GM23338 (cell line): Measurements from ENCODE around the gene MSL1. TPM values are rescaled to one million over a fixed set of nuclear protein-coding genes. Genes with fewer than 3 reads are reported as not detected.

ENCODE experiments used
- ATAC-seq: fragments of 200-7000 bp; cut with Tn5 transposase; 3 replicates; pipeline ENCODE4 v1.9.1; 2020
- DNase-seq: peaks from one replicate; pipeline ENCODE4 v3.0.0-alpha.2; 2015; ENCODE audit warnings: low spot score
- H2AFZ ChIP-seq: fragments of 200-600 bp; sonication (generic); 2 replicates; pipeline ENCODE4 v1.8.0; 2016; ENCODE audit warnings: antibody characterized with exemption, mild to moderate bottlenecking, moderate library complexity
- H3F3A ChIP-seq: fragments of 200-600 bp; sonication (generic); replicated peaks from 2 replicates; pipeline ENCODE4 v1.8.0; 2017; ENCODE audit warnings: antibody characterized with exemption, mixed run types, low read depth
- H3K27ac ChIP-seq: fragments of 200-600 bp; sonication (generic); 2 replicates; pipeline ENCODE4 v1.6.1; 2016; ENCODE audit warnings: low read depth
- H3K27me3 ChIP-seq: fragments of 200-600 bp; sonication (generic); 2 replicates; pipeline ENCODE4 v1.8.0; 2016; ENCODE audit warnings: mild to moderate bottlenecking, mixed run types, moderate library complexity; ENCODE audit not compliant: insufficient read depth
- H3K36me3 ChIP-seq: fragments of 200-600 bp; sonication (generic); 2 replicates; pipeline ENCODE4 v1.8.0; 2016; ENCODE audit warnings: mild to moderate bottlenecking; ENCODE audit not compliant: insufficient read depth
- H3K4me1 ChIP-seq: fragments of 200-600 bp; sonication (generic); 2 replicates; pipeline ENCODE4 v1.8.0; 2016; ENCODE audit warnings: mild to moderate bottlenecking, moderate library complexity; ENCODE audit not compliant: insufficient read depth
- H3K4me2 ChIP-seq: fragments of 200-600 bp; sonication (generic); 2 replicates; pipeline ENCODE4 v1.7.1; 2017; ENCODE audit warnings: mixed run types
- H3K4me3 ChIP-seq: fragments of 200-600 bp; sonication (generic); 2 replicates; pipeline ENCODE4 v1.6.1; 2016; ENCODE audit warnings: mixed run types
- H3K79me2 ChIP-seq: fragments of 200-600 bp; sonication (generic); replicated peaks from 2 replicates; pipeline ENCODE4 v1.8.0; 2017; ENCODE audit warnings: mild to moderate bottlenecking; ENCODE audit not compliant: insufficient read depth
- H3K9me2 ChIP-seq: fragments of 200-600 bp; sonication (generic); 2 replicates; pipeline ENCODE4 v1.8.0; 2017; ENCODE audit not compliant: insufficient read depth
- H4K20me1 ChIP-seq: fragments of 200-600 bp; sonication (generic); replicated peaks from 2 replicates; pipeline ENCODE4 v1.8.0; 2017; ENCODE audit warnings: mild to moderate bottlenecking; ENCODE audit not compliant: insufficient read depth
- H3K27ac Mint-ChIP-seq: 2 replicates; pipeline ENCODE4 v1.8.0; 2020; ENCODE audit warnings: inconsistent platforms, mild to moderate bottlenecking, moderate library complexity, mixed read lengths
- H3K27me3 Mint-ChIP-seq: 3 replicates; pipeline ENCODE4 v1.8.0; 2022; ENCODE audit warnings: low read depth, mild to moderate bottlenecking, moderate library complexity, mixed read lengths, inconsistent platforms; ENCODE audit not compliant: insufficient read depth, poor library complexity
- H3K36me3 Mint-ChIP-seq: 3 replicates; pipeline ENCODE4 v1.8.0; 2021; ENCODE audit warnings: low read depth, mild to moderate bottlenecking, inconsistent platforms, moderate library complexity, mixed read lengths
- H3K4me1 Mint-ChIP-seq: 3 replicates; pipeline ENCODE4 v1.8.0; 2020; ENCODE audit warnings: mild to moderate bottlenecking, inconsistent platforms, mixed read lengths
- H3K4me3 Mint-ChIP-seq: 3 replicates; pipeline ENCODE4 v1.8.0; 2021; ENCODE audit warnings: moderate library complexity, mild to moderate bottlenecking, inconsistent platforms, mixed read lengths
- H3K9me3 Mint-ChIP-seq: 3 replicates; pipeline ENCODE4 v1.8.0; 2020; ENCODE audit warnings: moderate library complexity, mild to moderate bottlenecking, inconsistent platforms, mixed read lengths
- CREB1 ChIP-seq: fragments of 250-450 bp; sonication (Bioruptor Pico); IDR thresholded peaks from 2 replicates; pipeline ENCODE4 v1.5.0; 2020; ENCODE audit warnings: low read depth, mild to moderate bottlenecking, moderate library complexity
- JUNB ChIP-seq: IDR thresholded peaks from one replicate; pipeline ENCODE4 v1.6.1; 2016; ENCODE audit warnings: antibody characterized with exemption; ENCODE audit not compliant: unreplicated experiment
- polyA plus RNA-seq: library from polyadenylated mRNA; unstranded; fragments of >200 nt; fragmentation: Nextera tagmentation; extraction: Ambion mirVana; gene quantifications from 2 replicates; pipeline ENCODE4 v1.2.1, GENCODE V29; 2016
- total RNA-seq: library from RNA; depleted of rRNA; stranded (reverse); fragments of >200 nt; shearing (Covaris generic); gene quantifications from 2 replicates; pipeline ENCODE4 v1.2.3, GENCODE V29; 2014
- TF ChIP-seq, protein P1 (sequence below): fragments of 250-450 bp; sonication (Bioruptor Pico); IDR thresholded peaks from 2 replicates; pipeline ENCODE4 v1.5.0; 2020; ENCODE audit warnings: mild to moderate bottlenecking, moderate library complexity

The MSL1 gene
- total and polyA plus RNA-seq, 2 experiments from 2014 or later, result 16.2 to 56.5 TPM

GRCh38 chr17:40097931-40098845, 23.6 kb upstream of the MSL1 start:
- peaks cover 48% of the 10 kb centered on the region for H3K27me3 Mint-ChIP-seq
- peaks cover 11% of the 10 kb centered on the region; the same call in 1 of the 2 replicates for H3F3A ChIP-seq
- H4K20me1 ChIP-seq, result no peaks in the 10 kb centered on the region
- H3K79me2 ChIP-seq, result no peaks in the 10 kb centered on the region
- peak overlapping the region; percentile 76 for H3K4me2 ChIP-seq
- TF ChIP-seq, protein P1, sequence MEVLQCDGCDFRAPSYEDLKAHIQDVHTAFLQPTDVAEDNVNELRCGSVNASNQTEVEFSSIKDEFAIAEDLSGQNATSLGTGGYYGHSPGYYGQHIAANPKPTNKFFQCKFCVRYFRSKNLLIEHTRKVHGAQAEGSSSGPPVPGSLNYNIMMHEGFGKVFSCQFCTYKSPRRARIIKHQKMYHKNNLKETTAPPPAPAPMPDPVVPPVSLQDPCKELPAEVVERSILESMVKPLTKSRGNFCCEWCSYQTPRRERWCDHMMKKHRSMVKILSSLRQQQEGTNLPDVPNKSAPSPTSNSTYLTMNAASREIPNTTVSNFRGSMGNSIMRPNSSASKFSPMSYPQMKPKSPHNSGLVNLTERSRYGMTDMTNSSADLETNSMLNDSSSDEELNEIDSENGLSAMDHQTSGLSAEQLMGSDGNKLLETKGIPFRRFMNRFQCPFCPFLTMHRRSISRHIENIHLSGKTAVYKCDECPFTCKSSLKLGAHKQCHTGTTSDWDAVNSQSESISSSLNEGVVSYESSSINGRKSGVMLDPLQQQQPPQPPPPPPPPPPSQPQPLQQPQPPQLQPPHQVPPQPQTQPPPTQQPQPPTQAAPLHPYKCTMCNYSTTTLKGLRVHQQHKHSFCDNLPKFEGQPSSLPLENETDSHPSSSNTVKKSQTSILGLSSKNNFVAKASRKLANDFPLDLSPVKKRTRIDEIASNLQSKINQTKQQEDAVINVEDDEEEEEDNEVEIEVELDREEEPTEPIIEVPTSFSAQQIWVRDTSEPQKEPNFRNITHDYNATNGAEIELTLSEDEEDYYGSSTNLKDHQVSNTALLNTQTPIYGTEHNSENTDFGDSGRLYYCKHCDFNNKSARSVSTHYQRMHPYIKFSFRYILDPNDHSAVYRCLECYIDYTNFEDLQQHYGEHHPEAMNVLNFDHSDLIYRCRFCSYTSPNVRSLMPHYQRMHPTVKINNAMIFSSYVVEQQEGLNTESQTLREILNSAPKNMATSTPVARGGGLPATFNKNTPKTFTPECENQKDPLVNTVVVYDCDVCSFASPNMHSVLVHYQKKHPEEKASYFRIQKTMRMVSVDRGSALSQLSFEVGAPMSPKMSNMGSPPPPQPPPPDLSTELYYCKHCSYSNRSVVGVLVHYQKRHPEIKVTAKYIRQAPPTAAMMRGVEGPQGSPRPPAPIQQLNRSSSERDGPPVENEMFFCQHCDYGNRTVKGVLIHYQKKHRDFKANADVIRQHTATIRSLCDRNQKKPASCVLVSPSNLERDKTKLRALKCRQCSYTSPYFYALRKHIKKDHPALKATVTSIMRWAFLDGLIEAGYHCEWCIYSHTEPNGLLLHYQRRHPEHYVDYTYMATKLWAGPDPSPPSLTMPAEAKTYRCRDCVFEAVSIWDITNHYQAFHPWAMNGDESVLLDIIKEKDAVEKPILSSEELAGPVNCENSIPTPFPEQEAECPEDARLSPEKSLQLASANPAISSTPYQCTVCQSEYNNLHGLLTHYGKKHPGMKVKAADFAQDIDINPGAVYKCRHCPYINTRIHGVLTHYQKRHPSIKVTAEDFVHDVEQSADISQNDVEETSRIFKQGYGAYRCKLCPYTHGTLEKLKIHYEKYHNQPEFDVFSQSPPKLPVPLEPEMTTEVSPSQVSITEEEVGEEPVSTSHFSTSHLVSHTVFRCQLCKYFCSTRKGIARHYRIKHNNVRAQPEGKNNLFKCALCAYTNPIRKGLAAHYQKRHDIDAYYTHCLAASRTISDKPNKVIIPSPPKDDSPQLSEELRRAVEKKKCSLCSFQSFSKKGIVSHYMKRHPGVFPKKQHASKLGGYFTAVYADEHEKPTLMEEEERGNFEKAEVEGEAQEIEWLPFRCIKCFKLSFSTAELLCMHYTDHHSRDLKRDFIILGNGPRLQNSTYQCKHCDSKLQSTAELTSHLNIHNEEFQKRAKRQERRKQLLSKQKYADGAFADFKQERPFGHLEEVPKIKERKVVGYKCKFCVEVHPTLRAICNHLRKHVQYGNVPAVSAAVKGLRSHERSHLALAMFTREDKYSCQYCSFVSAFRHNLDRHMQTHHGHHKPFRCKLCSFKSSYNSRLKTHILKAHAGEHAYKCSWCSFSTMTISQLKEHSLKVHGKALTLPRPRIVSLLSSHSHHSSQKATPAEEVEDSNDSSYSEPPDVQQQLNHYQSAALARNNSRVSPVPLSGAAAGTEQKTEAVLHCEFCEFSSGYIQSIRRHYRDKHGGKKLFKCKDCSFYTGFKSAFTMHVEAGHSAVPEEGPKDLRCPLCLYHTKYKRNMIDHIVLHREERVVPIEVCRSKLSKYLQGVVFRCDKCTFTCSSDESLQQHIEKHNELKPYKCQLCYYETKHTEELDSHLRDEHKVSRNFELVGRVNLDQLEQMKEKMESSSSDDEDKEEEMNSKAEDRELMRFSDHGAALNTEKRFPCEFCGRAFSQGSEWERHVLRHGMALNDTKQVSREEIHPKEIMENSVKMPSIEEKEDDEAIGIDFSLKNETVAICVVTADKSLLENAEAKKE (CRISPR knock-in tag), result 0 out of 2 replicates have a peak, but pooled peaks have one; percentile 32
- TF ChIP-seq CREB1 (CRISPR knock-in tag) (no peak), JUNB (no peak)
- H3K4me3 ChIP-seq, result peak overlapping the region; percentile 75
- peaks cover 14% of the 10 kb centered on the region for H3K27me3 ChIP-seq
- 0 out of 2 replicates have a peak, but pooled peaks cover 3% of the 10 kb centered on the region for H3K36me3 ChIP-seq
- peaks cover 54% of the 10 kb centered on the region for H3K4me1 Mint-ChIP-seq
- DNase-seq, result no peak
- peak overlapping the region; percentile 82 for H3K4me3 Mint-ChIP-seq
- H3K9me3 Mint-ChIP-seq, result peaks cover 11% of the 10 kb centered on the region; the same call in 2 of the 3 replicates
- H3K36me3 Mint-ChIP-seq, result peaks cover 49% of the 10 kb centered on the region
- peak overlapping the region; percentile 72 for H3K27ac ChIP-seq
- peak overlapping the region; percentile 89 for H3K27ac Mint-ChIP-seq
- peaks cover 38% of the 10 kb centered on the region for H3K4me1 ChIP-seq
- peaks cover 16% of the 10 kb centered on the region for H3K9me2 ChIP-seq
- no peak for ATAC-seq
- peak overlapping the region; percentile 3; the same call in 1 of the 2 replicates for H2AFZ ChIP-seq
